Activated CD4-positive, alpha-beta memory T cell treated with anti-CD3 and anti-CD28 coated beads for 36 hours (primary cell): ENCODE results near the gene CGRRF1. TPM values are rescaled to one million over a fixed set of nuclear protein-coding genes. Genes with fewer than 3 reads are reported as not detected.
A peak's percentile ranks its signal among the peaks of the same experiment; 100 is the strongest.

ENCODE experiments used
- CTCF ChIA-PET: fragments of 350-600 bp; sonication (Branson Sonifier 250); formaldehyde crosslinking; loops from one replicate; lab custom pipeline; 2021; ENCODE audit warnings: antibody characterized with exemption, inconsistent platforms; lab: Charles Lee
- POLR2A ChIA-PET: fragments of 350-600 bp; sonication (Branson Sonifier 250); formaldehyde crosslinking; loops from one replicate; lab custom pipeline; 2021; ENCODE audit warnings: antibody characterized with exemption; lab: Charles Lee
- DNase-seq: peaks from one replicate; pipeline ENCODE4 v3.0.0-alpha.2; 2020
- H3K27ac Mint-ChIP-seq: one replicate; pipeline ENCODE4 v1.8.0; 2021; ENCODE audit warnings: mixed read lengths
- H3K27me3 Mint-ChIP-seq: one replicate; pipeline ENCODE4 v1.8.0; 2021; ENCODE audit warnings: mixed read lengths
- H3K36me3 Mint-ChIP-seq: one replicate; pipeline ENCODE4 v1.8.0; 2021; ENCODE audit warnings: mixed read lengths
- H3K4me1 Mint-ChIP-seq: one replicate; pipeline ENCODE4 v1.8.0; 2021; ENCODE audit warnings: low read depth, mixed read lengths
- H3K4me3 Mint-ChIP-seq: one replicate; pipeline ENCODE4 v1.8.0; 2021; ENCODE audit warnings: mild to moderate bottlenecking, mixed read lengths
- H3K9me3 Mint-ChIP-seq: one replicate; pipeline ENCODE4 v1.8.0; 2021; ENCODE audit warnings: mixed read lengths
- intact Hi-C: fragments of 100-400 bp; cut with micrococcal nuclease; formaldehyde crosslinking; loops from one replicate; pipeline ENCODE4 v1.15.1; 2023
- total RNA-seq, 2 experiments: library from RNA; stranded (reverse); gene quantifications; one replicate each; pipeline ENCODE4 v1.2.3, GENCODE V29; 2021

Gene CGRRF1
- total RNA-seq, 2 experiments from 2014 or later = 13.7 to 15.1 TPM

- ChIA-PET POLR2A (interaction anchor here (0.6 to 5.0 kb wide), 4 partner anchors 102 to 207 kb away, joined by 3 to 45 read pairs (median 3); no protein-coding TSS in a partner anchor), CTCF (interaction anchor here (0.6 to 8.5 kb wide), 8 partner anchors 26 to 238 kb away, joined by 3 to 296 read pairs (median 6); no protein-coding TSS in a partner anchor)
- H3K9me3 Mint-ChIP-seq = peaks cover 11% of the 10 kb centered on the region
- H3K36me3 Mint-ChIP-seq = peaks cover 10% of the 10 kb centered on the region
- peaks cover 27% of the 10 kb centered on the region for H3K4me1 Mint-ChIP-seq
- peak; percentile 57 for DNase-seq
- peaks cover 6% of the 10 kb centered on the region for H3K27me3 Mint-ChIP-seq
- H3K4me3 Mint-ChIP-seq = peak overlapping the region; percentile 91
- intact Hi-C loops = loop anchor here (2.0 kb wide), 2 partner anchors 103 to 313 kb away; no protein-coding TSS in a partner anchor
- H3K27ac Mint-ChIP-seq = peak overlapping the region; percentile 72
These were observed 58.2 kb downstream of the CGRRF1 start for GRCh38 chr14:54567639-54568561.

GRCh38 chr14:54568821-54569595 lies 59.3 kb downstream of the CGRRF1 start:
- POLR2A ChIA-PET = interaction anchor here (0.6 to 1.4 kb wide), 3 partner anchors 101 to 161 kb away, joined by 3 read pairs; no protein-coding TSS in a partner anchor
- CTCF ChIA-PET = interaction anchor here (0.6 to 8.5 kb wide), 6 partner anchors 25 to 237 kb away, joined by 3 to 296 read pairs (median 5); no protein-coding TSS in a partner anchor
- Mint-ChIP-seq H3K36me3 (peaks cover 18% of the 10 kb centered on the region), H3K27me3 (peaks cover 6% of the 10 kb centered on the region), H3K4me3 (no peak overlapping the region), H3K27ac (no peak overlapping the region), H3K4me1 (peaks cover 27% of the 10 kb centered on the region), H3K9me3 (peaks cover 20% of the 10 kb centered on the region)
- DNase-seq = no peak
- intact Hi-C loops = no loop called here

- POLR2A ChIA-PET = interaction anchor here (1.0 kb wide), 1 partner anchor 60 kb away, joined by 4 read pairs; the partner anchor contains the start of gene CGRRF1
These were observed 60.3 kb downstream of the CGRRF1 start for GRCh38 chr14:54570047-54570446.

GRCh38 chr14:54570631-54571415 lies 61.1 kb downstream of the CGRRF1 start:
- no peak for DNase-seq
- intact Hi-C loops = no loop called here
- peaks cover 6% of the 10 kb centered on the region for H3K27me3 Mint-ChIP-seq
- ChIA-PET CTCF (interaction anchor here (0.6 to 2.4 kb wide), 4 partner anchors 72 to 463 kb away, joined by 3 to 14 read pairs (median 4); no protein-coding TSS in a partner anchor), POLR2A (interaction anchor here (1.0 kb wide), 1 partner anchor 61 kb away, joined by 4 read pairs; the partner anchor contains the start of gene CGRRF1)
- no peak overlapping the region for H3K4me3 Mint-ChIP-seq
- peaks cover 18% of the 10 kb centered on the region for H3K36me3 Mint-ChIP-seq
- peaks cover 17% of the 10 kb centered on the region for H3K4me1 Mint-ChIP-seq
- no peak overlapping the region for H3K27ac Mint-ChIP-seq
- peaks cover 20% of the 10 kb centered on the region for H3K9me3 Mint-ChIP-seq

More at GRCh38 chr14:54570047-54570446, 60.3 kb downstream of the CGRRF1 start:
- CTCF ChIA-PET = interaction anchor here (1.6 to 8.5 kb wide), 3 partner anchors 73 to 205 kb away, joined by 4 to 296 read pairs (median 5); no protein-coding TSS in a partner anchor
- no peak overlapping the region for H3K27ac Mint-ChIP-seq
- no peak for DNase-seq
- peaks cover 18% of the 10 kb centered on the region for H3K36me3 Mint-ChIP-seq
- intact Hi-C loops = no loop called here
- H3K4me1 Mint-ChIP-seq = peaks cover 17% of the 10 kb centered on the region
- peaks cover 20% of the 10 kb centered on the region for H3K9me3 Mint-ChIP-seq
- H3K4me3 Mint-ChIP-seq = no peak overlapping the region
- peaks cover 6% of the 10 kb centered on the region for H3K27me3 Mint-ChIP-seq

GRCh38 chr14:54572316-54572715 lies 62.6 kb downstream of the CGRRF1 start:
- intact Hi-C loops = loop anchor here (1.0 kb wide), 1 partner anchor 119 kb away; no protein-coding TSS in a partner anchor
- POLR2A ChIA-PET = no interaction called here
- peaks cover 20% of the 10 kb centered on the region for H3K9me3 Mint-ChIP-seq

GRCh38 chr14:54574528-54574927 lies 64.8 kb downstream of the CGRRF1 start:
- Mint-ChIP-seq H3K27me3 (peaks cover 2% of the 10 kb centered on the region), H3K4me1 (peaks cover 9% of the 10 kb centered on the region), H3K9me3 (peaks cover 20% of the 10 kb centered on the region), H3K36me3 (peaks cover 18% of the 10 kb centered on the region), H3K4me3 (no peak overlapping the region), H3K27ac (no peak overlapping the region)
- ChIA-PET CTCF (interaction anchor here (2.0 to 3.5 kb wide), 2 partner anchors 199 to 201 kb away, joined by 7 to 18 read pairs; no protein-coding TSS in a partner anchor), POLR2A (no interaction called here)
- intact Hi-C loops = no loop called here
- DNase-seq = no peak

More at GRCh38 chr14:54572316-54572715, 62.6 kb downstream of the CGRRF1 start:
- DNase-seq = peak; percentile 31
- Mint-ChIP-seq H3K36me3 (peaks cover 18% of the 10 kb centered on the region), H3K4me3 (no peak overlapping the region), H3K27ac (no peak overlapping the region), H3K27me3 (peaks cover 6% of the 10 kb centered on the region), H3K4me1 (peaks cover 17% of the 10 kb centered on the region)
- CTCF ChIA-PET = interaction anchor here (0.8 to 2.4 kb wide), 5 partner anchors 8 to 204 kb away, joined by 3 to 14 read pairs (median 4); no protein-coding TSS in a partner anchor

- H3K9me3 Mint-ChIP-seq = peaks cover 12% of the 10 kb centered on the region
- POLR2A ChIA-PET = no interaction called here
- CTCF ChIA-PET = no interaction called here
- no peak overlapping the region for H3K27ac Mint-ChIP-seq
- peaks cover 11% of the 10 kb centered on the region for H3K36me3 Mint-ChIP-seq
- no peak overlapping the region for H3K4me3 Mint-ChIP-seq
- intact Hi-C loops = no loop called here
- H3K4me1 Mint-ChIP-seq = no peaks in the 10 kb centered on the region
- H3K27me3 Mint-ChIP-seq = no peaks in the 10 kb centered on the region
- no peak for DNase-seq
These were observed 67.8 kb downstream of the CGRRF1 start for GRCh38 chr14:54577494-54577893.

GRCh38 chr14:54577977-54578376 lies 68.3 kb downstream of the CGRRF1 start:
- Mint-ChIP-seq H3K4me1 (no peaks in the 10 kb centered on the region), H3K36me3 (peaks cover 8% of the 10 kb centered on the region), H3K27me3 (no peaks in the 10 kb centered on the region), H3K27ac (no peak overlapping the region), H3K4me3 (no peak overlapping the region), H3K9me3 (peaks cover 8% of the 10 kb centered on the region)
- ChIA-PET POLR2A (no interaction called here), CTCF (no interaction called here)
- DNase-seq = no peak
- intact Hi-C loops = no loop called here

- H3K27ac Mint-ChIP-seq = no peak overlapping the region
- ChIA-PET CTCF (no interaction called here), POLR2A (no interaction called here)
- no peak for DNase-seq
- H3K4me1 Mint-ChIP-seq = no peaks in the 10 kb centered on the region
- H3K27me3 Mint-ChIP-seq = no peaks in the 10 kb centered on the region
- intact Hi-C loops = no loop called here
- no peaks in the 10 kb centered on the region for H3K9me3 Mint-ChIP-seq
- H3K4me3 Mint-ChIP-seq = no peak overlapping the region
- no peaks in the 10 kb centered on the region for H3K36me3 Mint-ChIP-seq
These were observed 69.9 kb downstream of the CGRRF1 start for GRCh38 chr14:54579621-54580020.

GRCh38 chr14:54580933-54581332 lies 71.2 kb downstream of the CGRRF1 start:
- intact Hi-C loops = no loop called here
- POLR2A ChIA-PET = no interaction called here
- no peaks in the 10 kb centered on the region for H3K36me3 Mint-ChIP-seq
- H3K27ac Mint-ChIP-seq = no peak overlapping the region
- H3K27me3 Mint-ChIP-seq = no peaks in the 10 kb centered on the region
- no peak overlapping the region for H3K4me3 Mint-ChIP-seq
- CTCF ChIA-PET = interaction anchor here (0.6 kb wide), 1 partner anchor 105 kb away, joined by 3 read pairs; no protein-coding TSS in a partner anchor
- no peaks in the 10 kb centered on the region for H3K9me3 Mint-ChIP-seq
- no peak for DNase-seq
- H3K4me1 Mint-ChIP-seq = no peaks in the 10 kb centered on the region

GRCh38 chr14:54582334-54582733 lies 72.6 kb downstream of the CGRRF1 start:
- no peaks in the 10 kb centered on the region for H3K9me3 Mint-ChIP-seq
- no peak for DNase-seq
- H3K27ac Mint-ChIP-seq = no peak overlapping the region
- no peaks in the 10 kb centered on the region for H3K4me1 Mint-ChIP-seq
- ChIA-PET CTCF (interaction anchor here (0.6 to 1.1 kb wide), 2 partner anchors 103 to 192 kb away, joined by 3 read pairs; no protein-coding TSS in a partner anchor), POLR2A (no interaction called here)
- no peaks in the 10 kb centered on the region for H3K27me3 Mint-ChIP-seq
- intact Hi-C loops = no loop called here
- H3K36me3 Mint-ChIP-seq = no peaks in the 10 kb centered on the region
- no peak overlapping the region for H3K4me3 Mint-ChIP-seq
